HepG2 (cell line): ENCODE measurements around the gene PYGB. TPM values are rescaled to one million over a fixed set of nuclear protein-coding genes. Genes with fewer than 3 reads are reported as not detected.
A peak's percentile ranks its signal among the peaks of the same experiment; 100 is the strongest.

Experiments
- ATAC-seq: fragments of 200-7000 bp; cut with Tn5 transposase; 3 replicates; pipeline ENCODE4 v1.9.1; 2020; ENCODE audit warnings: mild to moderate bottlenecking, moderate library complexity
- BruUV-seq: library from RNA; stranded (reverse); fragments of 400-500 nt; replicated peaks from 2 replicates; lab custom pipeline; 2021; lab: Mats Ljungman, UMichigan
- CTCF ChIA-PET: fragments of 300-600 bp; formaldehyde crosslinking; extraction: SDS; loops from one replicate; lab custom pipeline; 2021; ENCODE audit warnings: low total read pairs, inconsistent platforms, low intra/inter-chr PET ratio; lab: Yijun Ruan, JAX
- POLR2A ChIA-PET: fragments of 350-600 bp; sonication (Branson Sonifier 250); formaldehyde crosslinking; loops from one replicate; lab custom pipeline; 2020; ENCODE audit warnings: antibody characterized with exemption, inconsistent platforms; lab: Yijun Ruan, JAX
- DNase-seq: peaks from one replicate; pipeline ENCODE4 v3.0.0-alpha.2; 2015; ENCODE audit warnings: low spot score
- FAIRE-seq: peaks from 3 replicates; lab custom pipeline; 2011; peaks lifted over from hg19 to GRCh38; lab: Jason Lieb, UNC
- H2AFZ ChIP-seq: one replicate; pipeline ENCODE4 v1.6.1; 2011; ENCODE audit warnings: low read length, inconsistent platforms
- H3K27ac ChIP-seq: fragments of 300-600 bp; 3 replicates; pipeline ENCODE4 v1.8.0; 2011; ENCODE audit warnings: mixed run types, mild to moderate bottlenecking, mixed read lengths, low read length, inconsistent platforms; ENCODE audit not compliant: insufficient read depth; ENCODE audit errors: extremely low read length
- H3K27me3 ChIP-seq, 2 experiments: fragments of 200-600 bp in 1 of 2; 2 replicates in 1 of 2; 3 replicates in 1 of 2; pipeline versions ENCODE4 v1.6.0 to v1.8.0; 2011; ENCODE audit warnings: low read length in 2 of 2, mild to moderate bottlenecking in 2 of 2, moderate library complexity in 2 of 2, inconsistent platforms in 1 of 2; ENCODE audit not compliant: insufficient read depth in 2 of 2, control insufficient read depth in 1 of 2
- H3K36me3 ChIP-seq, 2 experiments: fragments of 200-600 bp in 1 of 2; replicated peaks in 1 of 2; 2 replicates in 1 of 2; 3 replicates in 1 of 2; pipeline versions ENCODE4 v1.5.1 to v1.8.0; 2011; ENCODE audit warnings: low read length in 2 of 2, inconsistent platforms in 1 of 2; ENCODE audit not compliant: insufficient read depth in 2 of 2, control insufficient read depth in 1 of 2
- H3K4me1 ChIP-seq: 2 replicates; pipeline ENCODE4 v1.5.1; 2012; ENCODE audit warnings: low read length, inconsistent platforms; ENCODE audit not compliant: insufficient read depth
- H3K4me2 ChIP-seq: 2 replicates; pipeline ENCODE4 v1.6.0; 2011; ENCODE audit warnings: low read depth, low read length, inconsistent platforms
- H3K4me3 ChIP-seq, 3 experiments: fragments of 200-600 bp in 1 of 3; sonication (generic), shearing (Covaris generic) in 1 of 3; replicated peaks in 1 of 3; 2 replicates each; pipeline ENCODE4 v1.5.1; 2011 to 2016; ENCODE audit warnings: low read length in 3 of 3, inconsistent platforms in 2 of 3, low read depth in 2 of 3, mild to moderate bottlenecking in 2 of 3, control low read depth in 1 of 3, mixed read lengths in 1 of 3; ENCODE audit not compliant: insufficient read depth in 1 of 3
- H3K79me2 ChIP-seq: one replicate; pipeline ENCODE4 v1.6.1; 2011; ENCODE audit warnings: low read length, inconsistent platforms; ENCODE audit not compliant: insufficient read depth
- H3K9ac ChIP-seq: 2 replicates; pipeline ENCODE4 v1.6.0; 2011; ENCODE audit warnings: mild to moderate bottlenecking, low read depth, low read length, inconsistent platforms; ENCODE audit not compliant: insufficient read depth
- H3K9me3 ChIP-seq: 2 replicates; pipeline ENCODE4 v1.5.1; 2012; ENCODE audit warnings: mild to moderate bottlenecking, low read length
- H4K20me1 ChIP-seq: 2 replicates; pipeline ENCODE4 v1.6.0; 2011; ENCODE audit warnings: inconsistent platforms, mild to moderate bottlenecking, low read length, moderate library complexity; ENCODE audit not compliant: insufficient read depth
- AGO2 ChIP-seq: fragments of 200-400 bp; formaldehyde crosslinking; optimal IDR thresholded peaks from 2 replicates; pipeline ENCODE3; 2017; ENCODE audit warnings: mild to moderate bottlenecking, low read depth, low read length, moderate library complexity
- DMAP1 ChIP-seq: IDR thresholded peaks from 2 replicates; pipeline ENCODE4 v1.6.1; 2016
- MTF1 ChIP-seq: sonication (generic); formaldehyde crosslinking; IDR thresholded peaks from 2 replicates; pipeline ENCODE4 v1.5.0; 2020; ENCODE audit warnings: missing genetic modification reagents
- NFE2 ChIP-seq: sonication (generic); formaldehyde crosslinking; IDR thresholded peaks from 2 replicates; pipeline ENCODE4 v1.4.0; 2020; ENCODE audit warnings: missing genetic modification reagents
- NFE2L1 ChIP-seq: sonication (generic); formaldehyde crosslinking; IDR thresholded peaks from 2 replicates; pipeline ENCODE4 v1.4.0; 2020; ENCODE audit warnings: missing genetic modification reagents, mild to moderate bottlenecking, borderline replicate concordance
- NFRKB ChIP-seq: fragments of 450-650 bp; IDR thresholded peaks from 2 replicates; pipeline ENCODE4 v1.6.1; 2017
- RBM22 ChIP-seq: fragments of 200-400 bp; formaldehyde crosslinking; optimal IDR thresholded peaks from 2 replicates; pipeline ENCODE3; 2017; ENCODE audit warnings: mild to moderate bottlenecking, low read length, moderate library complexity
- RCOR2 ChIP-seq: IDR thresholded peaks from 2 replicates; pipeline ENCODE4 v1.6.1; 2016; ENCODE audit warnings: missing biosample characterization, missing genetic modification reagents
- TAF15 ChIP-seq: fragments of 200-400 bp; formaldehyde crosslinking; IDR thresholded peaks from one replicate; pipeline ENCODE4 v1.6.1; 2018; ENCODE audit warnings: mild to moderate bottlenecking, low read depth, low read length; ENCODE audit not compliant: poor library complexity, severe bottlenecking
- ZIK1 ChIP-seq: sonication (generic); formaldehyde crosslinking; IDR thresholded peaks from 2 replicates; pipeline ENCODE4 v1.5.0; 2020; ENCODE audit warnings: mild to moderate bottlenecking, low read depth, missing genetic modification reagents, borderline replicate concordance
- ZNF263 ChIP-seq: sonication (generic); formaldehyde crosslinking; IDR thresholded peaks from 2 replicates; pipeline ENCODE4 v1.4.0; 2020; ENCODE audit warnings: missing genetic modification reagents
- ZNF766 ChIP-seq: sonication (generic); formaldehyde crosslinking; IDR thresholded peaks from 2 replicates; pipeline ENCODE4 v1.5.0; 2020; ENCODE audit warnings: missing genetic modification reagents, borderline replicate concordance
- WGBS: methylation state at CpG from one replicate; pipeline ENCODE4 v1.1.6; 2017; ENCODE audit warnings: low lambda C conversion rate; 5-methylcytosine and 5-hydroxymethylcytosine counted together
- in situ Hi-C: cut with HindIII; loops from 2 replicates; pipeline ENCODE4 v1.10.0; 2017; ENCODE audit warnings: low pct_unique_long_range_greater_than_20kb; ENCODE audit not compliant: extremely low pct_ligation_motif_present
- intact Hi-C: fragments of 100-400 bp; cut with micrococcal nuclease; formaldehyde crosslinking; loops from one replicate; pipeline ENCODE4 v1.10.0; 2022; ENCODE audit not compliant: unreplicated experiment
- polyA plus RNA-seq, 8 experiments: library from polyadenylated mRNA; depleted of rRNA in 3 of 8; stranded (reverse) in 7 of 8; unstranded in 1 of 8; fragments of >200 nt; fragmentation: Illumina TruSeq in 4 of 8; extraction: Trizol in 4 of 8; gene quantifications; 2 replicates each; pipeline versions ENCODE4 v1.2.1 to v1.2.3, GENCODE V29; 2011 to 2016; ENCODE audit warnings: low read depth in 4 of 8, missing spikeins in 1 of 8, mixed read lengths in 1 of 8; ENCODE audit not compliant: insufficient read depth in 1 of 8
- total RNA-seq, 5 experiments: library from RNA; depleted of rRNA; stranded (reverse); fragments of >200 nt; fragmentation: Illumina TruSeq; extraction: Trizol; gene quantifications; 2 replicates each; pipeline ENCODE4 v1.2.3, GENCODE V29; 2016; ENCODE audit warnings: low read depth in 1 of 5
- TF ChIP-seq, protein P1 (sequence below): sonication (generic); formaldehyde crosslinking; IDR thresholded peaks from 2 replicates; pipeline ENCODE4 v1.5.1; 2020; ENCODE audit warnings: mild to moderate bottlenecking, missing genetic modification reagents, moderate library complexity

PYGB gene
- total and polyA plus RNA-seq, 2 of the 13 experiments (the other 11 are each of a cell fraction or from before 2014, with no cell fraction given), result 24.2 to 86.3 TPM

GRCh38 chr20:25289886-25290597 lies 42.2 kb downstream of the PYGB start:
- BruUV-seq, result no TSS peak
- FAIRE-seq (no peak), ATAC-seq (no peak), DNase-seq (no peak)
- 95% methylated on average over 24 of the region's 24 CpGs for WGBS
- Histone ChIP-seq H3K4me3 (no peak overlapping the region), H3K4me1 (0 out of 2 replicates have a peak, but pooled peaks cover 5% of the 10 kb centered on the region), H3K27ac (no peak overlapping the region), H3K79me2 (no peaks in the 10 kb centered on the region), H3K9ac (no peak overlapping the region), H3K9me3 (no peaks in the 10 kb centered on the region), H2AFZ (no peak overlapping the region), H3K36me3 (peaks cover 33 to 56% of the 10 kb centered on the region in 2 experiments), H3K4me2 (no peak overlapping the region), H3K27me3 (no peaks in the 10 kb centered on the region), H4K20me1 (no peaks in the 10 kb centered on the region)
- ChIA-PET CTCF (no interaction called here), POLR2A (no interaction called here)
- intact Hi-C loops (loop anchor here (5.0 to 10.0 kb wide), 2 partner anchors 105 to 298 kb away; partner anchors contain the start of genes ABHD12 and APMAP), in situ Hi-C loops (loop anchor here (10.0 kb wide), 1 partner anchor 295 kb away; the partner anchor contains the start of gene APMAP)
- TF ChIP-seq RBM22, result peak; percentile 9
- TF ChIP-seq NFE2 (CRISPR knock-in tag), result no peak

DNA sequence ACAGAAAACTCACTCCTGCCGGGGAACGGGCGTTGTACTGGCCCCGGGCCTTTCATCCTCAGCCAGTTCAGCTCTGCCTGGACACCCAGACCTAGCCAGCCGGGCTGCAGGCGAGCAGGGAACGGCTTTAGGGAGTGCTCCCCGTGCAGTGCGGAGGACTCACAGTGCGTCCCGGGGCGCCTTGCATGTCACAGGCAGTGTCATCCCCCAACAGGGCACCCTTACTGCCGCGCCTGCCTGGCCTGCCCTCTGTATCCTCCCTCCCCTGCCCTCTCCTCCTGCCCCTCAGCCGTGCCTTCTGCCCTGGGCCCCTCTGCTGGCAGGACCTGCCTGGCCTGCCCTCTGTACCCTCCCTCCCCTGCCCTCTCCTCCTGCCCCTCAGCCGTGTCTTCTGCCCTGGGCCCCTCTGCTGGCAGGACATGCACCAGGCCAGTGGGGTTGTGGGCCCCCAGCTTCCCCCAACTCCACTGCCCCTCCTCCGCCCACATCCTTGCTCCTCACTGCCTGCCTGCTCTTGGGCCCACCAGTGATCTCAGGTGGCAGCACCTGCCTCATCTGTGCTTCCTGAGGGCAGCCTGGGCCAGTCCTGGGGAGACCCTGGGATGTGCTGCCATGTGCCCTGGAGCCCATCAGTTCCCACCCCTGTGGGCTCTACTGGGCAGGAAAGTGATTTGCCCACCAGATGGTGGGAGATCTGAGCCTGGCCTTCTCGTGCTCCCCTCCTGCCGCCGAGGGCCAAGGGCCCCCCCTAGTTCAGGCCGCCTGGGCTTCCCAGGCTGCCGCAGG lies 43.0 kb downstream of the PYGB start:
- ATAC-seq (no peak), DNase-seq (no peak), FAIRE-seq (no peak)
- no TSS peak for BruUV-seq
- H4K20me1 ChIP-seq, result no peaks in the 10 kb centered on the region
- H3K4me2 ChIP-seq, result no peak overlapping the region
- POLR2A ChIA-PET, result no interaction called here
- CTCF ChIA-PET, result no interaction called here
- H3K27me3 ChIP-seq, result no peaks in the 10 kb centered on the region
- intact Hi-C loops, result loop anchor here (5.0 to 10.0 kb wide), 2 partner anchors 104 to 299 kb away; partner anchors contain the start of genes ABHD12 and APMAP
- no peak overlapping the region for H3K9ac ChIP-seq
- in situ Hi-C loops, result loop anchor here (10.0 kb wide), 1 partner anchor 296 kb away; the partner anchor contains the start of gene APMAP
- no peaks in the 10 kb centered on the region for H3K9me3 ChIP-seq
- no peak overlapping the region for H3K4me3 ChIP-seq
- no peaks in the 10 kb centered on the region for H3K79me2 ChIP-seq
- peaks cover 28 to 48% of the 10 kb centered on the region in 2 experiments for H3K36me3 ChIP-seq
- WGBS, result 96% methylated on average over 14 of the region's 22 CpGs
- H3K4me1 ChIP-seq, result 0 out of 2 replicates have a peak, but pooled peaks cover 5% of the 10 kb centered on the region
- H2AFZ ChIP-seq, result no peak overlapping the region
- H3K27ac ChIP-seq, result no peak overlapping the region
- TF ChIP-seq ZIK1 (CRISPR knock-in tag), result no peak
- TF ChIP-seq NFE2L1, result no peak
- TF ChIP-seq TAF15, result peak; percentile 89
- TF ChIP-seq RCOR2 (CRISPR knock-in tag), result no peak
- no peak for TF ChIP-seq NFRKB
- TF ChIP-seq, protein P1, sequence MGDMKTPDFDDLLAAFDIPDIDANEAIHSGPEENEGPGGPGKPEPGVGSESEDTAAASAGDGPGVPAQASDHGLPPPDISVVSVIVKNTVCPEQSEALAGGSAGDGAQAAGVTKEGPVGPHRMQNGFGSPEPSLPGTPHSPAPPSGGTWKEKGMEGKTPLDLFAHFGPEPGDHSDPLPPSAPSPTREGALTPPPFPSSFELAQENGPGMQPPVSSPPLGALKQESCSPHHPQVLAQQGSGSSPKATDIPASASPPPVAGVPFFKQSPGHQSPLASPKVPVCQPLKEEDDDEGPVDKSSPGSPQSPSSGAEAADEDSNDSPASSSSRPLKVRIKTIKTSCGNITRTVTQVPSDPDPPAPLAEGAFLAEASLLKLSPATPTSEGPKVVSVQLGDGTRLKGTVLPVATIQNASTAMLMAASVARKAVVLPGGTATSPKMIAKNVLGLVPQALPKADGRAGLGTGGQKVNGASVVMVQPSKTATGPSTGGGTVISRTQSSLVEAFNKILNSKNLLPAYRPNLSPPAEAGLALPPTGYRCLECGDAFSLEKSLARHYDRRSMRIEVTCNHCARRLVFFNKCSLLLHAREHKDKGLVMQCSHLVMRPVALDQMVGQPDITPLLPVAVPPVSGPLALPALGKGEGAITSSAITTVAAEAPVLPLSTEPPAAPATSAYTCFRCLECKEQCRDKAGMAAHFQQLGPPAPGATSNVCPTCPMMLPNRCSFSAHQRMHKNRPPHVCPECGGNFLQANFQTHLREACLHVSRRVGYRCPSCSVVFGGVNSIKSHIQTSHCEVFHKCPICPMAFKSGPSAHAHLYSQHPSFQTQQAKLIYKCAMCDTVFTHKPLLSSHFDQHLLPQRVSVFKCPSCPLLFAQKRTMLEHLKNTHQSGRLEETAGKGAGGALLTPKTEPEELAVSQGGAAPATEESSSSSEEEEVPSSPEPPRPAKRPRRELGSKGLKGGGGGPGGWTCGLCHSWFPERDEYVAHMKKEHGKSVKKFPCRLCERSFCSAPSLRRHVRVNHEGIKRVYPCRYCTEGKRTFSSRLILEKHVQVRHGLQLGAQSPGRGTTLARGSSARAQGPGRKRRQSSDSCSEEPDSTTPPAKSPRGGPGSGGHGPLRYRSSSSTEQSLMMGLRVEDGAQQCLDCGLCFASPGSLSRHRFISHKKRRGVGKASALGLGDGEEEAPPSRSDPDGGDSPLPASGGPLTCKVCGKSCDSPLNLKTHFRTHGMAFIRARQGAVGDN (CRISPR knock-in tag), result 0 out of 2 replicates have a peak, but pooled peaks have one; percentile 8
- no peak for TF ChIP-seq ZNF766 (CRISPR knock-in tag)
- peak; percentile 91 for TF ChIP-seq ZNF263
- TF ChIP-seq DMAP1, result no peak
- peak; percentile 87 for TF ChIP-seq AGO2
- TF ChIP-seq MTF1 (CRISPR knock-in tag), result no peak
